ENCODE results near the gene ADAMTSL3. TPM values are rescaled to one million over a fixed set of nuclear protein-coding genes. Genes with fewer than 3 reads are reported as not detected.

ADAMTSL3 gene
- total RNA-seq, 1 experiment from 2014 or later: 1.8 TPM

GRCh38 chr15:83793069-83793468 lies 139.1 kb downstream of the ADAMTSL3 start (continued):
- TF ChIP-seq ERG (CRISPR knock-in tag; IDR thresholded peaks at IDR 0.05) (no peak), FOXK1 (CRISPR knock-in tag; IDR thresholded peaks at IDR 0.05) (no peak), SMAD3 (CRISPR knock-in tag; IDR thresholded peaks at IDR 0.05; ENCODE audit: borderline replicate concordance) (no peak), CTCF (IDR thresholded peaks at IDR 0.05) (no peak), ARID4B (CRISPR knock-in tag; IDR thresholded peaks at IDR 0.05; ENCODE audit: borderline replicate concordance) (no peak)

GRCh38 chr15:83794209-83794608 lies 140.3 kb downstream of the ADAMTSL3 start:
- no peak overlapping the region for H3K27ac Mint-ChIP-seq
- no peaks in the 10 kb centered on the region for H3K36me3 Mint-ChIP-seq
- ChIA-PET CTCF (no interaction called here), POLR2A (no interaction called here)
- no peaks in the 10 kb centered on the region for H3K27me3 Mint-ChIP-seq (ENCODE audit: low read depth)
- H3K4me3 Mint-ChIP-seq: no peak overlapping the region
- DNase-seq (ENCODE audit: low spot score) (no peak), ATAC-seq (no peak)
- no peaks in the 10 kb centered on the region for H3K9me3 Mint-ChIP-seq
- H3K4me1 Mint-ChIP-seq: no peaks in the 10 kb centered on the region
- TF ChIP-seq KAT7 (CRISPR knock-in tag; IDR thresholded peaks at IDR 0.05; ENCODE audit: borderline replicate concordance) (no peak), FOXJ3 (CRISPR knock-in tag; IDR thresholded peaks at IDR 0.05; ENCODE audit: borderline replicate concordance) (no peak), USF2 (CRISPR knock-in tag; IDR thresholded peaks at IDR 0.05) (no peak), NFE2L1 (CRISPR knock-in tag; IDR thresholded peaks at IDR 0.05) (no peak), AR (CRISPR knock-in tag; IDR thresholded peaks at IDR 0.05) (no peak), ESRRA (CRISPR knock-in tag; IDR thresholded peaks at IDR 0.05; ENCODE audit: borderline replicate concordance) (no peak), ZNF219 (CRISPR knock-in tag; IDR thresholded peaks at IDR 0.05; ENCODE audit: borderline replicate concordance) (no peak), ZNF532 (CRISPR knock-in tag; IDR thresholded peaks at IDR 0.05; ENCODE audit: borderline replicate concordance) (no peak), TCF7 (CRISPR knock-in tag; IDR thresholded peaks at IDR 0.05; ENCODE audit: low read depth) (no peak), CREM (CRISPR knock-in tag; IDR thresholded peaks at IDR 0.05) (no peak), RELA (CRISPR knock-in tag; IDR thresholded peaks at IDR 0.05; ENCODE audit: borderline replicate concordance) (no peak), IRF2 (CRISPR knock-in tag; IDR thresholded peaks at IDR 0.05; ENCODE audit: borderline replicate concordance, low read depth) (no peak), MXD4 (CRISPR knock-in tag; IDR thresholded peaks at IDR 0.05; ENCODE audit: borderline replicate concordance) (no peak), SMAD3 (CRISPR knock-in tag; IDR thresholded peaks at IDR 0.05; ENCODE audit: borderline replicate concordance) (no peak), RORB (CRISPR knock-in tag; IDR thresholded peaks at IDR 0.05) (no peak), PREB (CRISPR knock-in tag; IDR thresholded peaks at IDR 0.05; ENCODE audit: borderline replicate concordance) (no peak)
